Osteocyte (in vitro differentiated cells): ENCODE data around the gene ZNFX1. TPM values are rescaled to one million over a fixed set of nuclear protein-coding genes. Genes with fewer than 3 reads are reported as not detected.
A peak's percentile ranks its signal among the peaks of the same experiment; 100 is the strongest.

Source experiments
- DNase-seq: peaks from one replicate; pipeline ENCODE4 v3.0.0; 2021; ENCODE audit warnings: mixed read lengths; ENCODE audit not compliant: unreplicated experiment; ENCODE audit errors: extremely low spot score
- H3K27ac Mint-ChIP-seq: one replicate; pipeline ENCODE4 v1.8.0; 2021; ENCODE audit warnings: mild to moderate bottlenecking, mixed read lengths; ENCODE audit not compliant: unreplicated experiment
- H3K27me3 Mint-ChIP-seq: one replicate; pipeline ENCODE4 v1.8.0; 2021; ENCODE audit warnings: mixed read lengths; ENCODE audit not compliant: unreplicated experiment
- H3K36me3 Mint-ChIP-seq: one replicate; pipeline ENCODE4 v1.8.0; 2021; ENCODE audit warnings: mixed read lengths; ENCODE audit not compliant: unreplicated experiment
- H3K4me1 Mint-ChIP-seq: one replicate; pipeline ENCODE4 v1.8.0; 2021; ENCODE audit warnings: mixed read lengths; ENCODE audit not compliant: unreplicated experiment
- H3K4me3 Mint-ChIP-seq: one replicate; pipeline ENCODE4 v1.8.0; 2021; ENCODE audit warnings: mild to moderate bottlenecking, moderate library complexity, mixed read lengths; ENCODE audit not compliant: unreplicated experiment
- H3K9me3 Mint-ChIP-seq: one replicate; pipeline ENCODE4 v1.8.0; 2021; ENCODE audit warnings: mixed read lengths; ENCODE audit not compliant: unreplicated experiment
- CTCF ChIP-seq: fragments of 200-600 bp; sonication (generic); IDR thresholded peaks from 2 replicates; pipeline ENCODE4 v1.5.0; 2021; ENCODE audit warnings: antibody characterized with exemption, mild to moderate bottlenecking, moderate library complexity
- total RNA-seq: library from RNA; stranded (reverse); gene quantifications from 2 replicates; pipeline ENCODE4 v1.2.1, GENCODE V29; 2021

Gene ZNFX1
- total RNA-seq, 1 donor from 2014 or later = 48.1 TPM

GRCh38 chr20:49270177-49270576 lies 7.7 kb downstream of the ZNFX1 start:
- peaks cover 35% of the 10 kb centered on the region for H3K4me1 Mint-ChIP-seq
- H3K9me3 Mint-ChIP-seq = peaks cover 4% of the 10 kb centered on the region
- TF ChIP-seq CTCF = no peak
- H3K4me3 Mint-ChIP-seq = no peak overlapping the region
- no peak for DNase-seq
- H3K27ac Mint-ChIP-seq = no peak overlapping the region
- no peaks in the 10 kb centered on the region for H3K27me3 Mint-ChIP-seq
- peaks cover 59% of the 10 kb centered on the region for H3K36me3 Mint-ChIP-seq

GRCh38 chr20:49268600-49269365 lies 9.1 kb downstream of the ZNFX1 start:
- peaks cover 35% of the 10 kb centered on the region for H3K4me1 Mint-ChIP-seq
- DNase-seq = no peak
- H3K9me3 Mint-ChIP-seq = peaks cover 4% of the 10 kb centered on the region
- H3K4me3 Mint-ChIP-seq = peak overlapping the region; percentile 54
- H3K36me3 Mint-ChIP-seq = peaks cover 69% of the 10 kb centered on the region
- TF ChIP-seq CTCF = no peak
- H3K27me3 Mint-ChIP-seq = no peaks in the 10 kb centered on the region
- peak overlapping the region; percentile 28 for H3K27ac Mint-ChIP-seq

- H3K4me3 Mint-ChIP-seq = peak overlapping the region; percentile 14
- H3K27ac Mint-ChIP-seq = peak overlapping the region; percentile 45
These were observed 10.5 kb downstream of the ZNFX1 start for GRCh38 chr20:49267327-49267726.

GRCh38 chr20:49262444-49262843 lies 15.4 kb downstream of the ZNFX1 start:
- peaks cover 57% of the 10 kb centered on the region for H3K36me3 Mint-ChIP-seq
- H3K27me3 Mint-ChIP-seq = no peaks in the 10 kb centered on the region
- no peaks in the 10 kb centered on the region for H3K9me3 Mint-ChIP-seq
- DNase-seq = no peak
- H3K27ac Mint-ChIP-seq = no peak overlapping the region
- no peak overlapping the region for H3K4me3 Mint-ChIP-seq
- H3K4me1 Mint-ChIP-seq = peaks cover 5% of the 10 kb centered on the region
- TF ChIP-seq CTCF = no peak

More at GRCh38 chr20:49267327-49267726, 10.5 kb downstream of the ZNFX1 start:
- Mint-ChIP-seq H3K4me1 (peaks cover 33% of the 10 kb centered on the region), H3K9me3 (peaks cover 4% of the 10 kb centered on the region), H3K27me3 (no peaks in the 10 kb centered on the region), H3K36me3 (peaks cover 70% of the 10 kb centered on the region)
- DNase-seq = no peak
- no peak for TF ChIP-seq CTCF

- DNase-seq = no peak
- H3K9me3 Mint-ChIP-seq = no peaks in the 10 kb centered on the region
- H3K27me3 Mint-ChIP-seq = no peaks in the 10 kb centered on the region
- H3K36me3 Mint-ChIP-seq = peaks cover 61% of the 10 kb centered on the region
- TF ChIP-seq CTCF = no peak
- H3K4me1 Mint-ChIP-seq = no peaks in the 10 kb centered on the region
- no peak overlapping the region for H3K27ac Mint-ChIP-seq
- H3K4me3 Mint-ChIP-seq = no peak overlapping the region
These were observed 16.7 kb downstream of the ZNFX1 start for GRCh38 chr20:49261173-49261572.
